Natural killer cell (primary cell): Measurements from ENCODE around the gene SCYL1. TPM values are rescaled to one million over a fixed set of nuclear protein-coding genes. Genes with fewer than 3 reads are reported as not detected.

Experiments
- ATAC-seq, 3 donors: fragments of 150-1000 bp in 2 of 3; fragments of 200-7000 bp in 1 of 3; cut with Tn5 transposase; 1 replicate in 1 of 3; 2 replicates in 2 of 3; pipeline ENCODE4 v1.10.0; 2021; ENCODE audit warnings: mild to moderate bottlenecking in 2 of 3, moderate library complexity in 2 of 3
- DNase-seq, 2 donors: peaks; one replicate each; pipeline versions ENCODE4 v3.0.0 to v3.0.0-alpha.2; 2013 to 2021; ENCODE audit warnings: mixed read lengths in 1 of 2
- H3K27ac ChIP-seq: one replicate; pipeline ENCODE4 v1.5.1; 2013; ENCODE audit warnings: mild to moderate bottlenecking, low read length
- H3K27me3 ChIP-seq: one replicate; pipeline ENCODE4 v1.6.1; 2013; ENCODE audit warnings: low read length; ENCODE audit not compliant: control insufficient read depth, insufficient read depth
- H3K36me3 ChIP-seq: one replicate; pipeline ENCODE4 v1.6.1; 2013; ENCODE audit warnings: low read length; ENCODE audit not compliant: control insufficient read depth, insufficient read depth
- H3K4me1 ChIP-seq: one replicate; pipeline ENCODE4 v1.6.1; 2013; ENCODE audit warnings: low read length; ENCODE audit not compliant: control insufficient read depth, insufficient read depth
- H3K4me3 ChIP-seq: one replicate; pipeline ENCODE4 v1.5.1; 2013; ENCODE audit warnings: low read length
- H3K9me3 ChIP-seq: one replicate; pipeline ENCODE4 v1.6.1; 2013; ENCODE audit warnings: low read length; ENCODE audit not compliant: control insufficient read depth, insufficient read depth
- H3K27ac Mint-ChIP-seq, 2 donors: one replicate each; pipeline ENCODE4 v1.8.0; 2022; ENCODE audit warnings: mild to moderate bottlenecking in 2 of 2, mixed read lengths in 2 of 2, moderate library complexity in 1 of 2
- H3K27me3 Mint-ChIP-seq, 2 donors: one replicate each; pipeline ENCODE4 v1.8.0; 2022; ENCODE audit warnings: low read depth in 2 of 2, mixed read lengths in 2 of 2
- H3K36me3 Mint-ChIP-seq: one replicate; pipeline ENCODE4 v1.8.0; 2022; ENCODE audit warnings: mixed read lengths
- H3K4me1 Mint-ChIP-seq, 2 donors: one replicate each; pipeline ENCODE4 v1.8.0; 2022; ENCODE audit warnings: mixed read lengths in 2 of 2
- H3K4me3 Mint-ChIP-seq: one replicate; pipeline ENCODE4 v1.8.0; 2022; ENCODE audit warnings: mild to moderate bottlenecking, moderate library complexity, mixed read lengths
- H3K9me3 Mint-ChIP-seq, 2 donors: one replicate each; pipeline ENCODE4 v1.8.0; 2022; ENCODE audit warnings: mixed read lengths in 2 of 2
- CTCF ChIP-seq: fragments of 200-600 bp; IDR thresholded peaks from one replicate; pipeline ENCODE4 v1.8.0; 2022; ENCODE audit warnings: antibody characterized with exemption
- WGBS: methylation state at CpG from one replicate; pipeline ENCODE4 v1.1.7; 2013; ENCODE audit warnings: missing lambda C conversion rate; ENCODE audit not compliant: insufficient coverage; 5-methylcytosine and 5-hydroxymethylcytosine counted together
- intact Hi-C: fragments of 100-400 bp; cut with micrococcal nuclease; formaldehyde crosslinking; loops from one replicate; pipeline ENCODE4 v1.14.2; 2022
- total RNA-seq, 4 donors: library from RNA; stranded (reverse); fragments of 120-200 nt in 1 of 4; gene quantifications; one replicate each; pipeline versions ENCODE4 v1.2.3 to v1.2.4, GENCODE V29; 2013 to 2022

The SCYL1 gene
- total RNA-seq, 3 donors from 2014 or later (not counting 1 experiment from before 2014, with no cell fraction given), result 61.7 to 79.9 (median 71.3) TPM

GRCh38 chr11:65526744-65527143 is 1.9 kb downstream of the SCYL1 start:
- Mint-ChIP-seq H3K9me3 (no peaks in the 10 kb centered on the region), H3K36me3 (no peaks in the 10 kb centered on the region), H3K4me1 (peaks cover 5 to 23% of the 10 kb centered on the region in 2 donors), H3K27me3 (no peaks in the 10 kb centered on the region), H3K27ac (peak overlapping the region in 1 of 2 donors; percentile 18), H3K4me3 (peak overlapping the region; percentile 52)
- TF ChIP-seq CTCF, result no peak
- no peak overlapping the region for H3K27ac ChIP-seq
- DNase-seq, result no peak
- no peaks in the 10 kb centered on the region for H3K9me3 ChIP-seq
- WGBS, result 98% methylated on average over 8 of the region's 8 CpGs
- peaks cover 32% of the 10 kb centered on the region for H3K36me3 ChIP-seq
- H3K4me3 ChIP-seq, result no peak overlapping the region
- no peaks in the 10 kb centered on the region for H3K27me3 ChIP-seq
- peaks cover 30% of the 10 kb centered on the region for H3K4me1 ChIP-seq
- intact Hi-C loops, result no loop called here
- ATAC-seq, result no peak

- Mint-ChIP-seq H3K4me1 (peaks cover 0 to 18% of the 10 kb centered on the region in 2 donors), H3K9me3 (no peaks in the 10 kb centered on the region), H3K36me3 (no peaks in the 10 kb centered on the region), H3K27ac (no peak overlapping the region), H3K27me3 (no peaks in the 10 kb centered on the region), H3K4me3 (no peak overlapping the region)
- Histone ChIP-seq H3K36me3 (peaks cover 46% of the 10 kb centered on the region), H3K4me1 (peaks cover 24% of the 10 kb centered on the region), H3K27me3 (no peaks in the 10 kb centered on the region), H3K9me3 (no peaks in the 10 kb centered on the region), H3K4me3 (no peak overlapping the region), H3K27ac (no peak overlapping the region)
- ATAC-seq, result no peak
- intact Hi-C loops, result no loop called here
- DNase-seq, result no peak
- no peak for TF ChIP-seq CTCF
- WGBS, result 97% methylated on average over 12 of the region's 12 CpGs
These were observed 4.0 kb downstream of the SCYL1 start for GRCh38 chr11:65528819-65529350.

- WGBS, result 93% methylated on average over 10 of the region's 10 CpGs
- intact Hi-C loops, result no loop called here
- no peak for TF ChIP-seq CTCF
- H3K36me3 Mint-ChIP-seq, result no peaks in the 10 kb centered on the region
- Histone ChIP-seq H3K9me3 (no peaks in the 10 kb centered on the region), H3K4me3 (no peak overlapping the region), H3K27me3 (no peaks in the 10 kb centered on the region), H3K4me1 (peaks cover 17% of the 10 kb centered on the region), H3K36me3 (peaks cover 46% of the 10 kb centered on the region), H3K27ac (no peak overlapping the region)
- peaks cover 5 to 12% of the 10 kb centered on the region in 2 donors for H3K4me1 Mint-ChIP-seq
- no peaks in the 10 kb centered on the region for H3K27me3 Mint-ChIP-seq
- H3K27ac Mint-ChIP-seq, result peak overlapping the region in 1 of 2 donors; percentile 29
- ATAC-seq (no peak), DNase-seq (no peak)
- no peaks in the 10 kb centered on the region for H3K9me3 Mint-ChIP-seq
- H3K4me3 Mint-ChIP-seq, result no peak overlapping the region
These were observed 4.7 kb downstream of the SCYL1 start for GRCh38 chr11:65529475-65530156.
